SK-N-MC (cell line): Measurements from ENCODE around the gene GPR135.
"Not testable (repeated sequence)": the region's sequence is repeated elsewhere in the genome, so short reads cannot be mapped to it uniquely, and the experiment has no call there.

Source experiments
- DNase-seq: peaks from one replicate; pipeline ENCODE4 v3.0.0-alpha.2; 2011; ENCODE audit warnings: low read depth, low spot score
- H3K27ac ChIP-seq: fragments of 200-600 bp; sonication (generic); 2 replicates; pipeline ENCODE4 v1.5.1; 2016; ENCODE audit warnings: mixed run types
- H3K36me3 ChIP-seq: fragments of 200-600 bp; sonication (generic); 2 replicates; pipeline ENCODE4 v1.6.1; 2017; ENCODE audit warnings: antibody characterized with exemption, low read length, mixed read lengths; ENCODE audit not compliant: insufficient read depth
- H3K4me3 ChIP-seq: fragments of 200-600 bp; sonication (generic); 2 replicates; pipeline ENCODE4 v1.5.1; 2016
- H3K9ac ChIP-seq: fragments of 200-600 bp; sonication (generic); 2 replicates; pipeline ENCODE4 v1.8.0; 2017; ENCODE audit warnings: mixed run types, mixed read lengths; ENCODE audit not compliant: insufficient read length
- H3K9me3 ChIP-seq: fragments of 200-600 bp; sonication (generic); 2 replicates; pipeline ENCODE4 v1.6.1; 2017; ENCODE audit warnings: low read depth, mild to moderate bottlenecking, antibody characterized with exemption, low read length, moderate library complexity, mixed read lengths
- EZH2 ChIP-seq: fragments of 200-600 bp; sonication (generic); IDR thresholded peaks from one replicate; pipeline ENCODE4 v1.6.1; 2017; ENCODE audit warnings: antibody characterized with exemption
- FOXP2 ChIP-seq: optimal IDR thresholded peaks from 2 replicates; pipeline ENCODE3; 2011; ENCODE audit warnings: mild to moderate bottlenecking, moderate library complexity; ENCODE audit not compliant: insufficient read depth; ENCODE audit errors: extremely low read length, control extremely low read depth
- POLR2AphosphoS5 ChIP-seq: IDR thresholded peaks from 2 replicates; pipeline ENCODE4 v1.6.1; 2012; ENCODE audit warnings: mild to moderate bottlenecking, low read depth, low read length, borderline replicate concordance

GPR135 gene

GRCh38 chr14:59460378-59460777 lies 4.8 kb downstream of the GPR135 start:
- Histone ChIP-seq H3K27ac (no peak overlapping the region), H3K9me3 (no peaks in the 10 kb centered on the region), H3K36me3 (peaks cover 49% of the 10 kb centered on the region), H3K9ac (no peak overlapping the region), H3K4me3 (no peak overlapping the region)
- no peak for DNase-seq
- TF ChIP-seq POLR2AphosphoS5 (no peak), FOXP2 (no peak)

- H3K36me3 ChIP-seq = peaks cover 41% of the 10 kb centered on the region
- H3K9ac ChIP-seq = no peak overlapping the region
- H3K27ac ChIP-seq = no peak overlapping the region
- DNase-seq = no peak
- TF ChIP-seq FOXP2 (no peak), POLR2AphosphoS5 (no peak), EZH2 (no peak)
- no peak overlapping the region for H3K4me3 ChIP-seq
- H3K9me3 ChIP-seq = no peaks in the 10 kb centered on the region
These were observed 6.7 kb downstream of the GPR135 start for GRCh38 chr14:59458486-59458885.

GRCh38 chr14:59455411-59455810 lies 9.8 kb downstream of the GPR135 start:
- Histone ChIP-seq H3K27ac (no peak overlapping the region), H3K9me3 (no peaks in the 10 kb centered on the region)

GRCh38 chr14:59454139-59454538 lies 11.0 kb downstream of the GPR135 start:
- Histone ChIP-seq H3K36me3 (peaks cover 29% of the 10 kb centered on the region), H3K9ac (no peak overlapping the region), H3K27ac (no peak overlapping the region), H3K9me3 (no peaks in the 10 kb centered on the region), H3K4me3 (no peak overlapping the region)
- DNase-seq = no peak
- TF ChIP-seq EZH2 = no peak
- no peak for TF ChIP-seq POLR2AphosphoS5
- TF ChIP-seq FOXP2 = no peak

More at GRCh38 chr14:59455411-59455810, 9.8 kb downstream of the GPR135 start:
- Histone ChIP-seq H3K9ac (no peak overlapping the region), H3K4me3 (no peak overlapping the region), H3K36me3 (peaks cover 29% of the 10 kb centered on the region)
- no peak for TF ChIP-seq EZH2
- no peak for DNase-seq

- no peak overlapping the region for H3K4me3 ChIP-seq
- no peak overlapping the region for H3K27ac ChIP-seq
- no peak overlapping the region for H3K9ac ChIP-seq
- no peaks in the 10 kb centered on the region for H3K9me3 ChIP-seq
- H3K36me3 ChIP-seq = peaks cover 13% of the 10 kb centered on the region
- DNase-seq = no peak
- TF ChIP-seq POLR2AphosphoS5 (no peak), EZH2 (no peak), FOXP2 (no peak)
These were observed 13.3 kb downstream of the GPR135 start for GRCh38 chr14:59451849-59452248.

GRCh38 chr14:59450716-59451115 lies 14.5 kb downstream of the GPR135 start:
- DNase-seq = no peak
- peaks cover 1% of the 10 kb centered on the region; the same call in 1 of the 2 replicates for H3K36me3 ChIP-seq
- H3K27ac ChIP-seq = no peak overlapping the region
- no peaks in the 10 kb centered on the region for H3K9me3 ChIP-seq
- TF ChIP-seq EZH2 = no peak
- TF ChIP-seq POLR2AphosphoS5 = no peak
- TF ChIP-seq FOXP2 = no peak
- no peak overlapping the region for H3K4me3 ChIP-seq
- H3K9ac ChIP-seq = no peak overlapping the region

GRCh38 chr14:59448673-59449072 lies 16.5 kb downstream of the GPR135 start:
- H3K27ac ChIP-seq, H3K36me3 ChIP-seq, DNase-seq, H3K4me3 ChIP-seq, H3K9me3 ChIP-seq, H3K9ac ChIP-seq: not testable (repeated sequence)

GRCh38 chr14:59439256-59439965 lies 25.8 kb downstream of the GPR135 start:
- DNase-seq = no peak
- TF ChIP-seq POLR2AphosphoS5 (no peak), FOXP2 (no peak), EZH2 (no peak)
- no peak overlapping the region for H3K27ac ChIP-seq
- H3K36me3 ChIP-seq = no peaks in the 10 kb centered on the region
- H3K9ac ChIP-seq = no peak overlapping the region
- no peak overlapping the region for H3K4me3 ChIP-seq
- no peaks in the 10 kb centered on the region for H3K9me3 ChIP-seq

GRCh38 chr14:59438195-59438647 lies 27.0 kb downstream of the GPR135 start:
- no peak for TF ChIP-seq POLR2AphosphoS5
- no peak for TF ChIP-seq EZH2
- no peak for TF ChIP-seq FOXP2
- DNase-seq = no peak
- no peaks in the 10 kb centered on the region for H3K36me3 ChIP-seq
- H3K9me3 ChIP-seq = no peaks in the 10 kb centered on the region
- no peak overlapping the region for H3K9ac ChIP-seq
- H3K27ac ChIP-seq = no peak overlapping the region
- H3K4me3 ChIP-seq = no peak overlapping the region
